AG10803 (cell line): ENCODE results near the gene FAM163A.
"Not testable (repeated sequence)": the region's sequence is repeated elsewhere in the genome, so short reads cannot be mapped to it uniquely, and the experiment has no call there.

ENCODE experiments used
- DNase-seq: peaks from one replicate; pipeline ENCODE4 v3.0.0; 2010; ENCODE audit warnings: low read depth
- H3K4me3 ChIP-seq: 2 replicates; pipeline ENCODE4 v1.5.1; 2011; ENCODE audit warnings: mild to moderate bottlenecking, low read length, control low read depth
- TF ChIP-seq, protein P1 (sequence below): conservative IDR thresholded peaks from 2 replicates; pipeline ENCODE4 v1.5.1; 2011; ENCODE audit warnings: mild to moderate bottlenecking, low read length, control low read depth, inconsistent platforms

Gene FAM163A

DNA sequence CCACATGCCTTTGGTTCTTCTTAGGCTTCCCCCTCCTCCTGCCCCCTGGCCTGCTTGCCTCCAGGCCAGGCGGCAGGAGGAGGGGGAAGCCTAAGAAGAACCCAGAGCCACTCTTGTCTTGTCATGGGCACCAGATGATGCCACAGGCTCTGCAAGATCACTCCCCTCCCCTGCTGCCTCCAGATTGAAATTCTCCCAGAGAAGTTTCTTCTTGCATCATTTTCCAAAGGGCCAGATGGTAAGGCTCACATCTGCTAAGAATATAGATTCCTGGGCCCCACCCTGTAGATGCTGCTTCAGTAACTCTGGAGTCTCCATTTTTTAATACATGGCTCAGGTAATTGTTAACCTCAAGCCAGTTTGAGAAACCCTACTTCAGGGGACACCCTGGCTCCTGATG is 60.8 kb downstream of the FAM163A start:
- H3K4me3 ChIP-seq: no peak overlapping the region
- TF ChIP-seq, protein P1, sequence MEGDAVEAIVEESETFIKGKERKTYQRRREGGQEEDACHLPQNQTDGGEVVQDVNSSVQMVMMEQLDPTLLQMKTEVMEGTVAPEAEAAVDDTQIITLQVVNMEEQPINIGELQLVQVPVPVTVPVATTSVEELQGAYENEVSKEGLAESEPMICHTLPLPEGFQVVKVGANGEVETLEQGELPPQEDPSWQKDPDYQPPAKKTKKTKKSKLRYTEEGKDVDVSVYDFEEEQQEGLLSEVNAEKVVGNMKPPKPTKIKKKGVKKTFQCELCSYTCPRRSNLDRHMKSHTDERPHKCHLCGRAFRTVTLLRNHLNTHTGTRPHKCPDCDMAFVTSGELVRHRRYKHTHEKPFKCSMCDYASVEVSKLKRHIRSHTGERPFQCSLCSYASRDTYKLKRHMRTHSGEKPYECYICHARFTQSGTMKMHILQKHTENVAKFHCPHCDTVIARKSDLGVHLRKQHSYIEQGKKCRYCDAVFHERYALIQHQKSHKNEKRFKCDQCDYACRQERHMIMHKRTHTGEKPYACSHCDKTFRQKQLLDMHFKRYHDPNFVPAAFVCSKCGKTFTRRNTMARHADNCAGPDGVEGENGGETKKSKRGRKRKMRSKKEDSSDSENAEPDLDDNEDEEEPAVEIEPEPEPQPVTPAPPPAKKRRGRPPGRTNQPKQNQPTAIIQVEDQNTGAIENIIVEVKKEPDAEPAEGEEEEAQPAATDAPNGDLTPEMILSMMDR: no peak
- DNase-seq: peak; percentile 41

DNA sequence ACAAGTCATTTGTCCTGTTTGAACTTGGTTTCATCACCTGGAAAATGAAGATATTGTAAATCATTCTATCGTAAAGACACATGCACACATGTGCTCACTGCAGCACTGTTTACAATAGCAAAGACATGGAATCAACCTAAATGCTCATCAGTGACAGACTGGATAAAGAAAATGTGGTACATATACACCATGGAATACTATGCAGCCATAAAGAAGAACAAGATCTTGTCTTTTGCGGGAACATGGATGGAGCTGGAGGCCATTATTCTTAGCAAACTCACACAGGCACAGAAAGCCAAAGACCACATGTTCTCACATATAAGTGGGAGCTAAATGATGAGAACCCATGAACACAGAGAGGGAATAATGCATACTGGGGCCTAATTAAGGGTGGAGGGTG is 61.3 kb downstream of the FAM163A start:
- H3K4me3 ChIP-seq, DNase-seq: not testable (repeated sequence)

DNA sequence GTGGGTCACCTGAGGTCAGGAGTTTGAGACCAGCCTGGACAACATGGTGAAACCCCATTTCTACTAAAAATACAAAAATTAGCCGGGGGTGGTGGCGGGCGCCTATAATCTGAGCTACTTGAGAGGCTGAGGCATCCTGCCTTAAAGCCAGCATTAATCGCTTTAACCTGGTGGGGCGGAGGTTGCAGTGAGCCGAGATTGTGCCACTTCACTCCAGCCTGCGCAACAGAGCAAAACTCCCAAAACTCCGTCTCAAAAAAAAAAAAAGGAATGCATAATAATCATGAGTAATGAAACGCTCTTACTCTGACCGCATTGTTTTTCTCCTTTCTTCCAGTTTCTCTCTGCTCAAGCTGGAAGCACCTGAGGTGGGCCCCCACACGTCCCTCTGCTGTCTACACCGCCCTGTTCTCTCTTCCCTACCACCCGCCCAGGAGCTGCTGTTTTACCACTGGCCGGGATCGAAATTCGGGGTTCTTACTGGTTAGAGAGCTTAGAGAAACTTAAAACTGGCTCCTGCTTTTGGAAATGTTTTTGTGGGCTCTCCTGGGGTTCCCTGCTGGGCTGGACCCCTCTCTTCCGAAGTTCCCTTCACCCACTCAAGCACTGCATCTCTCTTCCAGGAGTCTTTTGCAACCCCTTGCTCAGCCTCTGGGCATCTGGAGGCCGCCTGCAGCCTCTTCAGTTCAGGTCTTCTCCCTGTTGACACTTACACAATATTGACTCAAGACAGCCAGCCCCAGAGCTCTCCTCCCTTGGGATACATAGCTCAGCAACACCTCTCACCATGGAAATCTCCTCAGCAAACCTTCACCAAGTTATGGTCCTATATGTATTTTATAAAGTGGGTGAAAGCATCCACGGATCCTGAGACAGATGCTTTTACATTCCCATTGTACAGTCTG is 62.5 kb downstream of the FAM163A start:
- TF ChIP-seq, protein P1: no peak
- DNase-seq: no peak
- H3K4me3 ChIP-seq: no peak overlapping the region

DNA sequence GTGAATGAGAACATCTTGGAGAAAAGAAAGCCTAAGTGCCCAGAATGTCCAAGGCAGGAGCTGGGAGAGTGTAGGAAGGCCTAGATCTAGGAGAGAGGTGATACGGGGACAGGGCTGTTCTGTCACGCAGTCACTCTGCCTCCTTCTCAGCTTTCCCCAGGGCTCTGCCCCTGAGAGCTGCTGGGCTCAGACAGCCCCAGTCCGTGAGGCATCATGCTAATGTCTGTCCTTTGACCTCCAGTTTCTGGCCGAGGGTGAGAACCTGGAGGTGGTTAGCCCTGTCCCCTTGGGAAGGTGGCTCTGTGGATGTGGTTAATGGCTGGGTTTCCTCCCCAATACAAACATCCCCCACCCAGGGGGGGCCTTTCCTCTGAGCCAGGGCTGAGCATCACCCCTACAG is 63.2 kb downstream of the FAM163A start:
- no peak for DNase-seq
- H3K4me3 ChIP-seq: no peak overlapping the region
- TF ChIP-seq, protein P1: no peak

DNA sequence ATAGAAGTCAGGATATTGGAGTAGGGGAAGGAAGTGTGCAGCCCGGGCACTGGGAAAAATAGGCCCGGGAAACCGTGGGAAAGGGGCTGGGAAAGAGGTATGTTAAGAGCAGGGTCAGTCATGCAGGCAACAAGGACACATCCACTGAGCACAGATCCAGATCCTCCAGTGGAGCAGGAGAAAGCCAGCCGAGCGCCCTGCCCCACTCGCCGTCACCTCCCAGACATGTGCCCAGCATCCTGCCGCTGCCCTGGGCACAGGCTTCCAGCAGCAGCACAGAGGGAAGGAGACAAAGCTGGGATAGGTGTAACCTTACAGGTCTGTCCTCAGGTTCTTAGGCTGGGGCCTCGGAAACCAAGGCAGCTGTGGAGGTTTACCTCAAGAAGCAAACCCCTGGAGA is 64.2 kb downstream of the FAM163A start:
- TF ChIP-seq, protein P1: no peak
- DNase-seq: no peak
- H3K4me3 ChIP-seq: no peak overlapping the region

DNA sequence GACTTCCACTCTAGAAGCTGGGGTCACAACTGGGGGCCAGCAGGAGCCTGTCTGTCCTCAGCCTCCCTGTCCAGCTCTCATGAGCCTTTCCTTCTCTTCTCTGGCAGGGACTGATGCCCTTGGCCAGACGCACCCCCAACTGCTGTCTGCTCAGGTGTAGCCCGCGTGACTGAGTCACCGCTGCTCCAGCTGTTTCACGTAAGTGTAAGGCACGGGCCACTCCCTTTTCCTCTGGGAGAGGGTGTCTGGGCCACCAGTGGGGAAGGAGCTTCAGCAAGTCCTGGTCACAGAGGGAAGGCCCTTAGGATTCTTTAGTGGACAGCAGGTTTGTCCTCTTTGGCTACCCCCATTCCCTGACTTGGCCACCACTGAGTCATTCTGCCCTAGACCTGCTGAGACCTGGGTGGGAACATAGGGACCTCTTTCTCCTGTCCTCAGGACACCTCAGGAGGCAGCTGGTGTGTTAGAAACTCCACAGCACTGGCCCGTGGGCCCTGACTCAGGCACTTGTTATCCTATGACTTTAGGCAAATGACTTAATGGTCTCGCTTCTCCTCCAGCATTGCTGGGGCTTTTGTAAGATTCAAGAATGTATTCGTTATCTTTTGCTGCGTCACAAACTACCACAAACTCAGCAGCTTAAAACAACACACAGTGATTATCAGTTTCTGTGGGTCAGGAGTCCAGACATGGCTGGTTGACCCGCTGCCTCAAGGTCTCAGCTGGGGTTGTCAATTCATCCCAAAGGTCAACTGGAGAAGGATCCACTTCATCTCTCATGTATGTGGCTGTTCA is 64.8 kb downstream of the FAM163A start:
- DNase-seq: peak; percentile 29
- TF ChIP-seq, protein P1: no peak
- H3K4me3 ChIP-seq: no peak overlapping the region

DNA sequence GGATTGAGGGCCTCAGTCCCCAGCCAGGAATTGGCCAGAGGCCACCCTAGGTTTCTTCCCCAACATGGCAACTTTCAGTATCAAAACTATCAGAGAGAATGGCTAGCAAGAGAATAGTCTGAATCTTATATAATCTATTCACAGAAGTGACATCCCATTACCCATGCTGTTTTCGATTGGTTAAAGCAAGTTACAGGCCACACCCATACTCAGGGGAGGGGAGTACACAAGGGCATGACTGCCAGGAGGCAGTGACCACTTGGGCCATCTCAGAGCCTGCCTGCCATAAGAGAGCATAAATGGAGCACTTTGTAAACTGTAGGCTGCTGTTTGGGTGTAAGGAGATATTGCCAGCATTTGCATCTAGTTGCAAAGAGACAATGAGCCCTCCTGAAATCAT is 65.4 kb downstream of the FAM163A start:
- TF ChIP-seq, protein P1: no peak
- no peak for DNase-seq

More for the DNA sequence above, 65.4 kb downstream of the FAM163A start:
- no peak overlapping the region for H3K4me3 ChIP-seq
